ENCODE results near the gene DPP6. TPM values are rescaled to one million over a fixed set of nuclear protein-coding genes. Genes with fewer than 3 reads are reported as not detected.

DPP6 gene
- total RNA-seq, 1 experiment from 2014 or later = not detected

DNA sequence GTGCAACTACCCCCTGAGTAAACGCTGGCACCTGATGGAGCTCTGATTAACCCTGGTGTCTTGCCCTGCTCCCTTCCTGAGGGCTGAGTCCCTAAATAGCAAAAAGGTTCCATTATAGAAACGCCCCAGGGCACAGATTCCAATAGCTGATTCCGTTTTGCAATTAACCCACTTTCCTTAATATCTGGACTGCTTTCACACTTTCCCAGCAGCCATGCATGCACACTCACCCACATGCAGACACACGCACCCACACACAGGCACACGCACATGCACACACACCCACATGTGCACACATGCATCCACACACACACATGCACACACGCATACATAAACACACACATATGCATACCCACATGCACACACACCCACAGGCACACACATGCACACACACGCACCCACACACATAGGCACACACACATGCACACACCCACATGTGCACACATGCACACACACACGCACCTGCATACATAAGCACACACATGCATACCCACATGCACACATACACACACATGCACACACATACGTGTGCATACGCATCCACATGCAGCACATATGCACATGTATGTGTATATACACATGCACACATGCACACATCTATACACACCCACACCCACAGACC, 821.4 kb downstream of the DPP6 start:
- BruUV-seq (replicated peaks) = no TSS peak

DNA sequence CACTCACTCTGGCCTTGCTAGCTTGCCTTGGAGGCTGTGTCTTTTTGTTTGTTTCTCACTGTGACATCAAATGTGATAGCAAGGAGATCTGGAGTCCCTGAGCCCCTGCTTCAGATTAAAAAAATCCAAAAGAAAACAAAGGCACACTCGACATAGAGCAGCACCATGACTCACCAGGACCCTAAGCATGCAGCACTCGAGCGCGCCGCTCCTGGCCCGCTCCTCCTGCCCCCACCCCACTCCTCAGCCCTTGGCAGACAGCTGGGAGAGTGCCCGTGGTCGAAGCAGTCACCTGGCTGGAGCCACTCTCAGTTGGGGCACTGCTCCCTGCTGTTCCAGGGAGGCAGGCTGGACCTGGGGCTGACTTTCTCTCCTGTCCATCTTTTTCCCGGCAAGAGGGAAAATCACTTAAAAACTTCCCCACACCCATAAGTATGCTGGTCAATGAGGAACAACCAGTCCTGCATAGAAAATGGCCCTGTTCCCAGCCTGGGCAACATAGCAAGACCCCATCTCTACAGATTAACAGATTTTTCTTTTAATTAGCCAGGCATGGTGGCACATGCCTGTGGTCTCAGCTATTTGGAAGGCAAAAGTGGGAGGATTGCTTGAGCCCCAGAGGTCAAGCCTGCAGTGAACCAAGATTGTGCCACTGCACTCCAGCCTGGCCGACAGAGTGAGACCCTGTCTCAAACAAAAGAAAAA, 822.4 kb downstream of the DPP6 start:
- BruUV-seq (replicated peaks) = no TSS peak
- Histone ChIP-seq H3K27me3 (replicated peaks; ENCODE audit: insufficient read depth, low read depth, low read length, poor library complexity) (peaks cover 41% of the 10 kb centered on the region), H3K4me1 (ENCODE audit: insufficient read depth, low read length, poor library complexity, severe bottlenecking) (no peaks in the 10 kb centered on the region), H3K27ac (ENCODE audit: low read depth, low read length, poor library complexity, severe bottlenecking) (no peak overlapping the region), H3K36me3 (ENCODE audit: insufficient read depth, low read length, poor library complexity, severe bottlenecking) (no peaks in the 10 kb centered on the region), H3K4me3 (ENCODE audit: low read depth, low read length, poor library complexity, severe bottlenecking) (no peak overlapping the region), H3K9me3 (ENCODE audit: low read depth, low read length, poor library complexity, severe bottlenecking) (no peaks in the 10 kb centered on the region)
- no peak for DNase-seq (ENCODE audit: low spot score)
- ChIA-PET CTCF (no interaction called here), POLR2A (ENCODE audit: low non-redundant PET) (no interaction called here)
- intact Hi-C loops (cut with micrococcal nuclease; ENCODE audit: unreplicated experiment) = no loop called here
- TF ChIP-seq, protein P1, sequence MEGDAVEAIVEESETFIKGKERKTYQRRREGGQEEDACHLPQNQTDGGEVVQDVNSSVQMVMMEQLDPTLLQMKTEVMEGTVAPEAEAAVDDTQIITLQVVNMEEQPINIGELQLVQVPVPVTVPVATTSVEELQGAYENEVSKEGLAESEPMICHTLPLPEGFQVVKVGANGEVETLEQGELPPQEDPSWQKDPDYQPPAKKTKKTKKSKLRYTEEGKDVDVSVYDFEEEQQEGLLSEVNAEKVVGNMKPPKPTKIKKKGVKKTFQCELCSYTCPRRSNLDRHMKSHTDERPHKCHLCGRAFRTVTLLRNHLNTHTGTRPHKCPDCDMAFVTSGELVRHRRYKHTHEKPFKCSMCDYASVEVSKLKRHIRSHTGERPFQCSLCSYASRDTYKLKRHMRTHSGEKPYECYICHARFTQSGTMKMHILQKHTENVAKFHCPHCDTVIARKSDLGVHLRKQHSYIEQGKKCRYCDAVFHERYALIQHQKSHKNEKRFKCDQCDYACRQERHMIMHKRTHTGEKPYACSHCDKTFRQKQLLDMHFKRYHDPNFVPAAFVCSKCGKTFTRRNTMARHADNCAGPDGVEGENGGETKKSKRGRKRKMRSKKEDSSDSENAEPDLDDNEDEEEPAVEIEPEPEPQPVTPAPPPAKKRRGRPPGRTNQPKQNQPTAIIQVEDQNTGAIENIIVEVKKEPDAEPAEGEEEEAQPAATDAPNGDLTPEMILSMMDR (conservative IDR thresholded peaks at IDR 0.05; ENCODE audit: low read depth, low read length) = no peak
- no peak for TF ChIP-seq EZH2 (IDR thresholded peaks at IDR 0.05; ENCODE audit: borderline replicate concordance, low read depth, low read length, poor library complexity, severe bottlenecking)

More for the DNA sequence above, 821.4 kb downstream of the DPP6 start:
- POLR2A ChIA-PET (ENCODE audit: low non-redundant PET) = no interaction called here
- H3K4me3 ChIP-seq (ENCODE audit: low read depth, low read length, poor library complexity, severe bottlenecking) = no peak overlapping the region
- H3K36me3 ChIP-seq (ENCODE audit: insufficient read depth, low read length, poor library complexity, severe bottlenecking) = no peaks in the 10 kb centered on the region
- no peaks in the 10 kb centered on the region for H3K4me1 ChIP-seq (ENCODE audit: insufficient read depth, low read length, poor library complexity, severe bottlenecking)
- no peak for DNase-seq (ENCODE audit: low spot score)
- intact Hi-C loops (cut with micrococcal nuclease; ENCODE audit: unreplicated experiment) = no loop called here
- H3K27me3 ChIP-seq (replicated peaks; ENCODE audit: insufficient read depth, low read depth, low read length, poor library complexity) = peaks cover 51% of the 10 kb centered on the region
- no peak for TF ChIP-seq EZH2 (IDR thresholded peaks at IDR 0.05; ENCODE audit: borderline replicate concordance, low read depth, low read length, poor library complexity, severe bottlenecking)
- TF ChIP-seq, protein P1 (conservative IDR thresholded peaks at IDR 0.05; ENCODE audit: low read depth, low read length) = no peak
- CTCF ChIA-PET = no interaction called here
- H3K27ac ChIP-seq (ENCODE audit: low read depth, low read length, poor library complexity, severe bottlenecking) = no peak overlapping the region
- H3K9me3 ChIP-seq (ENCODE audit: low read depth, low read length, poor library complexity, severe bottlenecking) = no peaks in the 10 kb centered on the region

DNA sequence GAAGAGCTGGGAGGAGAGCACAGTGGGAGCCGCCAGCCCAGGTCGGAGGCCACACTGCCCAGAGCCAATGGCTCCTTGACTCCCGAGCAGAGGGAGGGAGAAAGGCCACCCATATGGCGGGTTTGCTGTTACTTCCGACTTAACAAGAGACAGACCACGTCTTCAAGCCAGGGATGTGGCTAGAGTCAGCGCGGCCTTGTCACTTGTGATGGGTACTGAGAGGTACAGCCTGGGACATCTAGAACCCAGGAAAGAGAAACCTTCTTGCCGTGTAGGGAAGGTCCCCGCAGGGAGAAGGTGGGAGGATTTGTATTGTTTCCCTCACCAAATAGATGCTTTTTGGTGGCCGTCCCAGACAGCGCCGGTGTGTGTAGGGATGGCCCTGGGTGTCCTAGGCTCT, 823.1 kb downstream of the DPP6 start:
- intact Hi-C loops (cut with micrococcal nuclease; ENCODE audit: unreplicated experiment) = no loop called here
- no peak overlapping the region for H3K27ac ChIP-seq (ENCODE audit: low read depth, low read length, poor library complexity, severe bottlenecking)
- ChIA-PET CTCF (no interaction called here), POLR2A (ENCODE audit: low non-redundant PET) (no interaction called here)
- H3K9me3 ChIP-seq (ENCODE audit: low read depth, low read length, poor library complexity, severe bottlenecking) = no peaks in the 10 kb centered on the region
- H3K36me3 ChIP-seq (ENCODE audit: insufficient read depth, low read length, poor library complexity, severe bottlenecking) = no peaks in the 10 kb centered on the region
- no peak overlapping the region for H3K4me3 ChIP-seq (ENCODE audit: low read depth, low read length, poor library complexity, severe bottlenecking)
- no peaks in the 10 kb centered on the region for H3K4me1 ChIP-seq (ENCODE audit: insufficient read depth, low read length, poor library complexity, severe bottlenecking)
- no peak for TF ChIP-seq EZH2 (IDR thresholded peaks at IDR 0.05; ENCODE audit: borderline replicate concordance, low read depth, low read length, poor library complexity, severe bottlenecking)
- TF ChIP-seq, protein P1 (conservative IDR thresholded peaks at IDR 0.05; ENCODE audit: low read depth, low read length) = no peak
- no peak for DNase-seq (ENCODE audit: low spot score)
- H3K27me3 ChIP-seq (replicated peaks; ENCODE audit: insufficient read depth, low read depth, low read length, poor library complexity) = peaks cover 41% of the 10 kb centered on the region
- no TSS peak for BruUV-seq (replicated peaks)

Data from A673 (cell line).